Mesenchymal stem cell (in vitro differentiated cells and primary cell): ENCODE measurements around the gene CCDC127.
"Not testable (repeated sequence)": the region's sequence is repeated elsewhere in the genome, so short reads cannot be mapped to it uniquely, and the experiment has no call there.

Experiments
- DNase-seq: peaks from one replicate; pipeline ENCODE4 v3.0.0-alpha.2; 2013
- H2AFZ ChIP-seq: one replicate; pipeline ENCODE4 v1.6.1; 2013; ENCODE audit warnings: low read depth, mild to moderate bottlenecking, control low read depth, inconsistent platforms, low read length, moderate library complexity
- H2AK5ac ChIP-seq: 2 replicates; pipeline ENCODE4 v1.6.1; 2013; ENCODE audit warnings: low read length, moderate library complexity, mild to moderate bottlenecking, inconsistent platforms; ENCODE audit not compliant: severe bottlenecking
- H2BK120ac ChIP-seq: one replicate; pipeline ENCODE4 v1.6.1; 2013; ENCODE audit warnings: low read depth, mild to moderate bottlenecking, inconsistent platforms, low read length, moderate library complexity
- H2BK12ac ChIP-seq, 2 experiments: one replicate each; pipeline ENCODE4 v1.6.1; 2013; ENCODE audit warnings: inconsistent platforms in 2 of 2, low read length in 2 of 2, mild to moderate bottlenecking in 2 of 2, moderate library complexity in 2 of 2, control low read depth in 1 of 2
- H2BK15ac ChIP-seq: one replicate; pipeline ENCODE4 v1.6.1; 2013; ENCODE audit warnings: mild to moderate bottlenecking, low read depth, inconsistent platforms; ENCODE audit not compliant: poor library complexity, severe bottlenecking
- H2BK5ac ChIP-seq: 2 replicates; pipeline ENCODE4 v1.6.1; 2013; ENCODE audit warnings: low read depth, mild to moderate bottlenecking, low read length, control low read depth, inconsistent platforms; ENCODE audit not compliant: poor library complexity, severe bottlenecking
- H3K14ac ChIP-seq, 2 experiments: one replicate each; pipeline ENCODE4 v1.6.1; 2013; ENCODE audit warnings: inconsistent platforms in 2 of 2, low read length in 2 of 2, control low read depth in 1 of 2, mild to moderate bottlenecking in 1 of 2, moderate library complexity in 1 of 2
- H3K18ac ChIP-seq, 2 experiments: one replicate each; pipeline ENCODE4 v1.6.1; 2013; ENCODE audit warnings: inconsistent platforms in 2 of 2, low read length in 2 of 2, control low read depth in 1 of 2, low read depth in 1 of 2, mild to moderate bottlenecking in 1 of 2
- H3K23ac ChIP-seq, 2 experiments: one replicate each; pipeline ENCODE4 v1.6.1; 2013; ENCODE audit warnings: inconsistent platforms in 2 of 2, low read length in 2 of 2, mild to moderate bottlenecking in 2 of 2, moderate library complexity in 2 of 2, control low read depth in 1 of 2
- H3K27ac ChIP-seq: 2 replicates; pipeline ENCODE4 v1.5.1; 2013; ENCODE audit warnings: mild to moderate bottlenecking, moderate library complexity, low read length, control low read depth, inconsistent platforms; ENCODE audit not compliant: poor library complexity, severe bottlenecking
- H3K27me3 ChIP-seq, 2 experiments: 2 replicates each; pipeline versions ENCODE4 v1.6.1 to v1.7.0; 2013; ENCODE audit warnings: low read length in 2 of 2, mild to moderate bottlenecking in 2 of 2, moderate library complexity in 2 of 2, control low read depth in 1 of 2, inconsistent platforms in 1 of 2; ENCODE audit not compliant: control insufficient read depth in 1 of 2, insufficient read depth in 1 of 2
- H3K36me3 ChIP-seq, 2 experiments: 2 replicates each; pipeline versions ENCODE4 v1.6.1 to v1.7.0; 2013; ENCODE audit warnings: low read length in 2 of 2, control low read depth in 1 of 2, inconsistent platforms in 1 of 2, low read depth in 1 of 2, mild to moderate bottlenecking in 1 of 2; ENCODE audit not compliant: insufficient read depth in 2 of 2, control insufficient read depth in 1 of 2
- H3K4ac ChIP-seq, 2 experiments: one replicate each; pipeline ENCODE4 v1.6.1; 2013; ENCODE audit warnings: inconsistent platforms in 2 of 2, low read length in 2 of 2, mild to moderate bottlenecking in 2 of 2, moderate library complexity in 2 of 2, control low read depth in 1 of 2, low read depth in 1 of 2
- H3K4me1 ChIP-seq: 2 replicates; pipeline ENCODE4 v1.6.1; 2013; ENCODE audit warnings: low read depth, low read length, control low read depth; ENCODE audit not compliant: control insufficient read depth, insufficient read depth
- H3K4me2 ChIP-seq: 2 replicates; pipeline ENCODE4 v1.6.1; 2013; ENCODE audit warnings: low read length, mild to moderate bottlenecking, inconsistent platforms; ENCODE audit not compliant: poor library complexity, severe bottlenecking
- H3K4me3 ChIP-seq, 2 experiments: 2 replicates each; pipeline versions ENCODE4 v1.5.1 to v1.7.0; 2013; ENCODE audit warnings: low read length in 2 of 2, mild to moderate bottlenecking in 2 of 2, control low read depth in 1 of 2, low read depth in 1 of 2; ENCODE audit not compliant: insufficient read depth in 1 of 2
- H3K79me1 ChIP-seq: replicated peaks from 2 replicates; pipeline ENCODE4 v1.6.1; 2013; ENCODE audit warnings: mild to moderate bottlenecking, control low read depth, low read length, inconsistent platforms; ENCODE audit not compliant: poor library complexity, severe bottlenecking
- H3K9ac ChIP-seq: 2 replicates; pipeline ENCODE4 v1.7.0; 2013; ENCODE audit warnings: mild to moderate bottlenecking, low read length, moderate library complexity
- H3K9me3 ChIP-seq: 2 replicates; pipeline ENCODE4 v1.7.0; 2013; ENCODE audit warnings: mild to moderate bottlenecking, low read length; ENCODE audit not compliant: control insufficient read depth
- H4K8ac ChIP-seq: one replicate; pipeline ENCODE4 v1.6.1; 2013; ENCODE audit warnings: inconsistent platforms, mild to moderate bottlenecking, low read length, moderate library complexity
- H4K91ac ChIP-seq: one replicate; pipeline ENCODE4 v1.6.1; 2013; ENCODE audit warnings: mild to moderate bottlenecking, low read length, inconsistent platforms
- WGBS: methylation state at CpG from one replicate; pipeline ENCODE4 v1.1.7; 2013; ENCODE audit warnings: mixed read lengths; 5-methylcytosine and 5-hydroxymethylcytosine counted together

CCDC127 gene

GRCh38 chr5:251538-251937 lies 33.6 kb upstream of the CCDC127 start:
- not testable (repeated sequence) for H3K4me1 ChIP-seq, H3K23ac ChIP-seq, H3K4ac ChIP-seq, H2BK15ac ChIP-seq, H3K27ac ChIP-seq, H2BK5ac ChIP-seq, H2BK12ac ChIP-seq, H3K27me3 ChIP-seq, H4K91ac ChIP-seq, H3K79me1 ChIP-seq, H3K4me2 ChIP-seq, H2AK5ac ChIP-seq, H4K8ac ChIP-seq, H2AFZ ChIP-seq, H3K4me3 ChIP-seq, DNase-seq, H3K9ac ChIP-seq, H3K14ac ChIP-seq, H3K18ac ChIP-seq, H2BK120ac ChIP-seq, H3K9me3 ChIP-seq
- 92% methylated on average over 8 of the region's 8 CpGs for WGBS
- peaks cover 37 to 73% of the 10 kb centered on the region in 2 experiments for H3K36me3 ChIP-seq

- not testable (repeated sequence) for H3K27ac ChIP-seq, H3K4me3 ChIP-seq, H2AK5ac ChIP-seq, H3K27me3 ChIP-seq, H3K79me1 ChIP-seq, H3K18ac ChIP-seq, H2BK12ac ChIP-seq, H3K14ac ChIP-seq, H2BK15ac ChIP-seq, H2BK120ac ChIP-seq, H3K23ac ChIP-seq, DNase-seq, H3K4me1 ChIP-seq, H3K4ac ChIP-seq, H4K8ac ChIP-seq, H2AFZ ChIP-seq, H3K4me2 ChIP-seq, H2BK5ac ChIP-seq, H3K9ac ChIP-seq, H3K9me3 ChIP-seq, H4K91ac ChIP-seq
- 97% methylated on average over 7 of the region's 12 CpGs for WGBS
- peaks cover 37 to 73% of the 10 kb centered on the region in 2 experiments for H3K36me3 ChIP-seq
Observed at GRCh38 chr5:251016-251415, 33.1 kb upstream of the CCDC127 start.

- WGBS = 84% methylated on average over 4 of the region's 9 CpGs
- H3K27me3 ChIP-seq = not testable (repeated sequence)
Observed at GRCh38 chr5:250396-250795, 32.4 kb upstream of the CCDC127 start.

DNA sequence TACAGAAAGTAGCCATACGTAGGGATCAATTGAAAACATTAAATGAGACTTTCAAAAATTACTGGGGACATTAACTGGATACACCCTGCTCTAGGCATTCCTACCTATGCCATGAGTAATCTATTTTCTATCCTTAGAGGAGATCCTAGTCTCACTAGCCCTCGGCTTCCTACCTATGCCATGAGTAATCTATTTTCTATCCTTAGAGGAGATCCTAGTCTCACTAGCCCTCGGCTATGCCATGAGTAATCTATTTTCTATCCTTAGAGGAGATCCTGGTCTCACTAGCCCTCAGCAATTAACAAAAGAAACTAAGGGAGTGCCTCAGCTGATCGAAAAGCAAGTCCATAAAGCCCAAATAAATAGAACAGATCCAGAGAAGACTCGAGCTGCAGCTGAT lies 27.8 kb upstream of the CCDC127 start:
- not testable (repeated sequence) for H4K91ac ChIP-seq, H3K4me1 ChIP-seq, H3K9me3 ChIP-seq, H2BK12ac ChIP-seq, H3K18ac ChIP-seq, H2BK15ac ChIP-seq, H4K8ac ChIP-seq, H2BK5ac ChIP-seq, H3K4ac ChIP-seq, H3K4me3 ChIP-seq, H2AK5ac ChIP-seq, H3K27me3 ChIP-seq, H2BK120ac ChIP-seq, H3K27ac ChIP-seq, H2AFZ ChIP-seq, H3K14ac ChIP-seq, H3K23ac ChIP-seq, DNase-seq, H3K4me2 ChIP-seq, H3K9ac ChIP-seq
- peaks cover 12% of the 10 kb centered on the region for H3K79me1 ChIP-seq
- 97% methylated on average over 5 of the region's 5 CpGs for WGBS
- H3K36me3 ChIP-seq = peaks cover 30 to 73% of the 10 kb centered on the region in 2 experiments

More at GRCh38 chr5:250396-250795, 32.4 kb upstream of the CCDC127 start:
- H3K27ac ChIP-seq, H3K79me1 ChIP-seq, H3K4me1 ChIP-seq, H3K18ac ChIP-seq, DNase-seq, H3K4me2 ChIP-seq, H2BK15ac ChIP-seq, H2AFZ ChIP-seq, H2AK5ac ChIP-seq, H2BK120ac ChIP-seq, H2BK12ac ChIP-seq, H3K14ac ChIP-seq, H3K4me3 ChIP-seq, H3K9me3 ChIP-seq, H4K8ac ChIP-seq, H2BK5ac ChIP-seq, H3K9ac ChIP-seq, H4K91ac ChIP-seq, H3K23ac ChIP-seq, H3K4ac ChIP-seq: not testable (repeated sequence)
- H3K36me3 ChIP-seq = peaks cover 37 to 76% of the 10 kb centered on the region in 2 experiments
